Bronchial epithelial cell (primary cell): ENCODE data around the gene LYRM4. TPM values are rescaled to one million over a fixed set of nuclear protein-coding genes. Genes with fewer than 3 reads are reported as not detected.

Experiments
- DNase-seq: peaks from one replicate; pipeline ENCODE4 v3.0.0-alpha.2; 2010; ENCODE audit warnings: low read depth
- FAIRE-seq: peaks from 2 replicates; lab custom pipeline; 2011; peaks lifted over from hg19 to GRCh38; lab: Jason Lieb, UNC
- H3K27me3 ChIP-seq: 2 replicates; pipeline ENCODE4 v1.5.1; 2011; ENCODE audit warnings: low read length; ENCODE audit not compliant: control insufficient read depth, insufficient read depth
- H3K36me3 ChIP-seq: 2 replicates; pipeline ENCODE4 v1.5.1; 2011; ENCODE audit warnings: low read length; ENCODE audit not compliant: control insufficient read depth, insufficient read depth
- H3K4me3 ChIP-seq: 2 replicates; pipeline ENCODE4 v1.5.1; 2011; ENCODE audit warnings: mild to moderate bottlenecking, low read depth, low read length, control low read depth
- total RNA-seq: library from RNA; depleted of rRNA; stranded (reverse); fragments of >200 nt; gene quantifications from 2 replicates; pipeline ENCODE4 v1.2.1, GENCODE V29; 2014
- TF ChIP-seq, protein P1 (sequence below): IDR thresholded peaks from 2 replicates; pipeline ENCODE4 v1.5.1; 2011; ENCODE audit warnings: mild to moderate bottlenecking, moderate library complexity, low read length, control low read depth, inconsistent platforms; ENCODE audit not compliant: insufficient read depth, severe bottlenecking

The LYRM4 gene
- total RNA-seq, 1 donor from 2014 or later: 15.3 TPM

- no peak for FAIRE-seq
- no peak overlapping the region for H3K4me3 ChIP-seq
- no peaks in the 10 kb centered on the region for H3K27me3 ChIP-seq
- TF ChIP-seq, protein P1, sequence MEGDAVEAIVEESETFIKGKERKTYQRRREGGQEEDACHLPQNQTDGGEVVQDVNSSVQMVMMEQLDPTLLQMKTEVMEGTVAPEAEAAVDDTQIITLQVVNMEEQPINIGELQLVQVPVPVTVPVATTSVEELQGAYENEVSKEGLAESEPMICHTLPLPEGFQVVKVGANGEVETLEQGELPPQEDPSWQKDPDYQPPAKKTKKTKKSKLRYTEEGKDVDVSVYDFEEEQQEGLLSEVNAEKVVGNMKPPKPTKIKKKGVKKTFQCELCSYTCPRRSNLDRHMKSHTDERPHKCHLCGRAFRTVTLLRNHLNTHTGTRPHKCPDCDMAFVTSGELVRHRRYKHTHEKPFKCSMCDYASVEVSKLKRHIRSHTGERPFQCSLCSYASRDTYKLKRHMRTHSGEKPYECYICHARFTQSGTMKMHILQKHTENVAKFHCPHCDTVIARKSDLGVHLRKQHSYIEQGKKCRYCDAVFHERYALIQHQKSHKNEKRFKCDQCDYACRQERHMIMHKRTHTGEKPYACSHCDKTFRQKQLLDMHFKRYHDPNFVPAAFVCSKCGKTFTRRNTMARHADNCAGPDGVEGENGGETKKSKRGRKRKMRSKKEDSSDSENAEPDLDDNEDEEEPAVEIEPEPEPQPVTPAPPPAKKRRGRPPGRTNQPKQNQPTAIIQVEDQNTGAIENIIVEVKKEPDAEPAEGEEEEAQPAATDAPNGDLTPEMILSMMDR: no peak
- H3K36me3 ChIP-seq: no peaks in the 10 kb centered on the region
- no peak for DNase-seq
These were observed 147.7 kb downstream of the LYRM4 start for GRCh38 chr6:5113096-5113495.

- TF ChIP-seq, protein P1: no peak
- H3K27me3 ChIP-seq: no peaks in the 10 kb centered on the region
- no peaks in the 10 kb centered on the region for H3K36me3 ChIP-seq
- FAIRE-seq (no peak), DNase-seq (peak; percentile 86)
- H3K4me3 ChIP-seq: no peak overlapping the region
These were observed 148.5 kb downstream of the LYRM4 start for GRCh38 chr6:5112066-5112799.

DNA sequence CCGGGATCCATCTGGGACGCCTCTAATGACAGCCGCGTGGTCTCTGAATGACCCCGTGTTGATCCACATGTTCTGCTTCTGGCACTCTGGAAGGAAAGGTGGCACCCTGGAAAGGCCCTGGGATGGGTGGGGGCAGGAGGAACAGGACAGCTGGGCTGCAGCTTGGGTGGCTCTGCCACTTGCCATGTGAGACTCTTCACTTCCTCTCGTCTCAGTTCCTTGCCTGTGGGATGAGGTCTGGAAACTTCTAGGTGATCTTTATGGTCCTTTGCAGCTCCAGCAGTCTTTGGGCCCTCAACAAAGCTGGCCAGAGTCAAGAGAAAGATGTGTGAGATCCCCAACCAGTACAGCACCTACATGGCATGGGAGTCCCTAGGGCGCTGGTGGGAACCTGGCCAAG lies 149.1 kb downstream of the LYRM4 start:
- FAIRE-seq (no peak), DNase-seq (no peak)
- Histone ChIP-seq H3K4me3 (no peak overlapping the region), H3K27me3 (no peaks in the 10 kb centered on the region), H3K36me3 (no peaks in the 10 kb centered on the region)
- TF ChIP-seq, protein P1: no peak

DNA sequence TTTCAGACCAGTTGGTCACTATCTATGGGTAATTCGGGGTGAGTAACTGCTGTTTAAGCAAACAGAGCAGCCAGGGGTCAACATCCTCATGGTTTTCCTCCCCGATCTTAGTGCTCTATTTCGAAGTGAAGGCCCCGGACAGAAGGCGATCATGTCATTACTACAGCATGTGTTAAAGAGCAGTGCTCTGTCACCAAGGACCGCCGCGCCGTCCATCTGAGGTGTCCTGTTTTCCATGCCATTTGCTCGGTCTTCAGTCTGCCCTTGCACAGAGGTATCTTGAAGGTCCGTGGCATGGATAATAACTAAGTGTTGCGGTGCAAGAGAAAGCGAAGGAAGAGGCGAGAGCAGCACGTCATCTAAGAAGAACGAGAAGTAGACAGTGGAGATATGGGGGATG lies 150.5 kb downstream of the LYRM4 start:
- no peak for DNase-seq
- no peaks in the 10 kb centered on the region for H3K27me3 ChIP-seq
- TF ChIP-seq, protein P1: no peak
- H3K4me3 ChIP-seq: no peak overlapping the region
- H3K36me3 ChIP-seq: no peaks in the 10 kb centered on the region
- no peak for FAIRE-seq

DNA sequence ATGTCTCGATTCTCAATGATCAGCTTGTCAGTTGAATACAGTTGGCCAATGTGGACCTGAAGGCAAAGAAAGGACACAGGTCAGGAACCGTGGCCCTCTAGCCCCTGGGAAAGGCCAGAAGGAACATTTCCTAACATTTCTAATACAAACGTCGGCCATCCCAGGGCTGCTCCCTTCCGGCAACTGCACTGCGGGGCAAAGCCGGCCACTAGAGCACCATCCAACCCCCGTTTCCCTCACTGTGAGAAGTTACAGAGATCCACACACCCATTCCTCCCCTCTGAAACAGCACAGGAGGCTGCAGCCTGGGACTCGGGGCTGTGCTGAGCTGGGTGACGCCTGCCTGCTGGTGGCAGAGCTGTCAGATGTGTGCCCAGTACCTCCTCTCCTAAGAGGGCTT lies 151.3 kb downstream of the LYRM4 start:
- FAIRE-seq (no peak), DNase-seq (no peak)
- H3K27me3 ChIP-seq: no peaks in the 10 kb centered on the region
- H3K36me3 ChIP-seq: no peaks in the 10 kb centered on the region
- no peak overlapping the region for H3K4me3 ChIP-seq
- TF ChIP-seq, protein P1: no peak
